Neural progenitor cell (in vitro differentiated cells): ENCODE data around the gene CTAG2. TPM values are rescaled to one million over a fixed set of nuclear protein-coding genes. Genes with fewer than 3 reads are reported as not detected.
"Not testable (repeated sequence)": the region's sequence is repeated elsewhere in the genome, so short reads cannot be mapped to it uniquely, and the experiment has no call there.

Experiments used
- DNase-seq: peaks from one replicate; pipeline ENCODE4 v3.0.0-alpha.2; 2016; ENCODE audit warnings: low spot score
- H2AFZ ChIP-seq: fragments of 200-600 bp; sonication (generic); replicated peaks from 2 replicates; pipeline ENCODE4 v1.6.1; 2016; ENCODE audit warnings: antibody characterized with exemption
- H3F3A ChIP-seq: fragments of 200-600 bp; sonication (generic); 2 replicates; pipeline ENCODE4 v1.6.1; 2016; ENCODE audit warnings: antibody characterized with exemption, low read depth
- H3K27ac ChIP-seq: fragments of 200-600 bp; sonication (generic); 2 replicates; pipeline ENCODE4 v1.5.1; 2016; ENCODE audit warnings: mild to moderate bottlenecking
- H3K27me3 ChIP-seq: fragments of 200-600 bp; sonication (generic); 2 replicates; pipeline ENCODE4 v1.6.1; 2016; ENCODE audit warnings: mild to moderate bottlenecking, moderate library complexity
- H3K36me3 ChIP-seq: fragments of 200-600 bp; sonication (generic); 2 replicates; pipeline ENCODE4 v1.5.1; 2016
- H3K4me1 ChIP-seq: fragments of 200-600 bp; sonication (generic); 2 replicates; pipeline ENCODE4 v1.6.1; 2016; ENCODE audit warnings: mixed run types
- H3K4me2 ChIP-seq: fragments of 200-600 bp; sonication (generic); 2 replicates; pipeline ENCODE4 v1.6.1; 2016
- H3K4me3 ChIP-seq: fragments of 200-600 bp; sonication (generic); 2 replicates; pipeline ENCODE4 v1.5.1; 2016
- H3K79me2 ChIP-seq: fragments of 200-600 bp; sonication (generic); 2 replicates; pipeline ENCODE4 v1.6.1; 2016; ENCODE audit warnings: low read depth
- H3K9ac ChIP-seq: fragments of 200-600 bp; sonication (generic); 2 replicates; pipeline ENCODE4 v1.6.1; 2016
- H3K9me3 ChIP-seq: fragments of 200-600 bp; sonication (generic); 2 replicates; pipeline ENCODE4 v1.5.1; 2016; ENCODE audit warnings: low read depth
- H4K20me1 ChIP-seq: fragments of 200-600 bp; sonication (generic); 2 replicates; pipeline ENCODE4 v1.6.1; 2016; ENCODE audit warnings: low read depth
- H3K27ac Mint-ChIP-seq: 3 replicates; pipeline ENCODE4 v1.8.0; 2021; ENCODE audit warnings: mixed read lengths
- H3K27me3 Mint-ChIP-seq: 2 replicates; pipeline ENCODE4 v1.8.0; 2022; ENCODE audit warnings: low read depth, mild to moderate bottlenecking, inconsistent platforms, moderate library complexity, mixed read lengths; ENCODE audit not compliant: insufficient read depth
- H3K36me3 Mint-ChIP-seq: 3 replicates; pipeline ENCODE4 v1.8.0; 2021; ENCODE audit warnings: mixed read lengths
- H3K4me1 Mint-ChIP-seq: 3 replicates; pipeline ENCODE4 v1.8.0; 2021; ENCODE audit warnings: mixed read lengths
- H3K4me3 Mint-ChIP-seq: 3 replicates; pipeline ENCODE4 v1.8.0; 2021; ENCODE audit warnings: mild to moderate bottlenecking, moderate library complexity, mixed read lengths
- H3K9me3 Mint-ChIP-seq: 3 replicates; pipeline ENCODE4 v1.8.0; 2020; ENCODE audit warnings: mixed read lengths
- EZH2 ChIP-seq: fragments of 200-600 bp; sonication (generic); IDR thresholded peaks from 2 replicates; pipeline ENCODE4 v1.6.1; 2017; ENCODE audit warnings: antibody characterized with exemption, mild to moderate bottlenecking, moderate library complexity
- EZH2phosphoT487 ChIP-seq: fragments of 200-600 bp; sonication (generic); IDR thresholded peaks from 2 replicates; pipeline ENCODE4 v1.6.1; 2017; ENCODE audit warnings: antibody characterized with exemption
- total RNA-seq: library from RNA; depleted of rRNA; stranded (reverse); fragments of >200 nt; gene quantifications from 2 replicates; pipeline ENCODE4 v1.2.3, GENCODE V29; 2015; ENCODE audit warnings: low replicate concordance
- TF ChIP-seq, protein P1 (sequence below): fragments of 200-600 bp; sonication (generic); IDR thresholded peaks from 2 replicates; pipeline ENCODE4 v1.5.1; 2017; ENCODE audit warnings: antibody characterized with exemption, mild to moderate bottlenecking

Gene CTAG2
- total RNA-seq, 1 donor from 2014 or later: not detected

DNA sequence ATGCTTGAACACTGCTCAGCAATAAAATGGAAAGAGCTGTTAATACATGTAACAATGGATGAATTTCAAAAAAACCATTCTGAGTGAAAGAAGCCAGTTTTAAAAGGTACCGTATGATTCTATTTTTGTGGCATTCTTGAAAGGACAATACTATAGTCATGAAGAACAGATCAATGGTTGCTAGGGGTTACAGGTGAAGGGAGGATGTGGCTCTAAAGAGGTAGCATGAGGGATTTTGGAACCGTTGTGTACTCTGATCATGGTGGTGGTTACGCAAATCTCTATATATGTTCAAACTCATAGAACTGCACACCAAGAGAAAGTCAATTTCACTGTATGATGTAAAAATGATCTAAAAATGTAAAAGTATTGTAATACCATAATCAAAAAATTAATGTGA lies 40.0 kb upstream of the CTAG2 start:
- Mint-ChIP-seq H3K36me3 (no peaks in the 10 kb centered on the region), H3K4me1 (no peaks in the 10 kb centered on the region), H3K27ac (no peak overlapping the region), H3K9me3 (peaks cover 3% of the 10 kb centered on the region), H3K27me3 (no peaks in the 10 kb centered on the region), H3K4me3 (no peak overlapping the region)
- H3K9ac ChIP-seq: no peak overlapping the region
- H3K9me3 ChIP-seq: peaks cover 3% of the 10 kb centered on the region
- no peaks in the 10 kb centered on the region for H3K36me3 ChIP-seq
- TF ChIP-seq EZH2phosphoT487 (no peak), EZH2 (no peak)
- TF ChIP-seq, protein P1, sequence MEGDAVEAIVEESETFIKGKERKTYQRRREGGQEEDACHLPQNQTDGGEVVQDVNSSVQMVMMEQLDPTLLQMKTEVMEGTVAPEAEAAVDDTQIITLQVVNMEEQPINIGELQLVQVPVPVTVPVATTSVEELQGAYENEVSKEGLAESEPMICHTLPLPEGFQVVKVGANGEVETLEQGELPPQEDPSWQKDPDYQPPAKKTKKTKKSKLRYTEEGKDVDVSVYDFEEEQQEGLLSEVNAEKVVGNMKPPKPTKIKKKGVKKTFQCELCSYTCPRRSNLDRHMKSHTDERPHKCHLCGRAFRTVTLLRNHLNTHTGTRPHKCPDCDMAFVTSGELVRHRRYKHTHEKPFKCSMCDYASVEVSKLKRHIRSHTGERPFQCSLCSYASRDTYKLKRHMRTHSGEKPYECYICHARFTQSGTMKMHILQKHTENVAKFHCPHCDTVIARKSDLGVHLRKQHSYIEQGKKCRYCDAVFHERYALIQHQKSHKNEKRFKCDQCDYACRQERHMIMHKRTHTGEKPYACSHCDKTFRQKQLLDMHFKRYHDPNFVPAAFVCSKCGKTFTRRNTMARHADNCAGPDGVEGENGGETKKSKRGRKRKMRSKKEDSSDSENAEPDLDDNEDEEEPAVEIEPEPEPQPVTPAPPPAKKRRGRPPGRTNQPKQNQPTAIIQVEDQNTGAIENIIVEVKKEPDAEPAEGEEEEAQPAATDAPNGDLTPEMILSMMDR: no peak
- no peak overlapping the region for H3K4me2 ChIP-seq
- no peaks in the 10 kb centered on the region for H3K4me1 ChIP-seq
- no peaks in the 10 kb centered on the region for H3K27me3 ChIP-seq
- H3F3A ChIP-seq: no peaks in the 10 kb centered on the region
- H4K20me1 ChIP-seq: no peaks in the 10 kb centered on the region
- H3K4me3 ChIP-seq: no peak overlapping the region
- no peak overlapping the region for H2AFZ ChIP-seq
- no peak overlapping the region for H3K27ac ChIP-seq
- H3K79me2 ChIP-seq: no peaks in the 10 kb centered on the region
- no peak for DNase-seq

DNA sequence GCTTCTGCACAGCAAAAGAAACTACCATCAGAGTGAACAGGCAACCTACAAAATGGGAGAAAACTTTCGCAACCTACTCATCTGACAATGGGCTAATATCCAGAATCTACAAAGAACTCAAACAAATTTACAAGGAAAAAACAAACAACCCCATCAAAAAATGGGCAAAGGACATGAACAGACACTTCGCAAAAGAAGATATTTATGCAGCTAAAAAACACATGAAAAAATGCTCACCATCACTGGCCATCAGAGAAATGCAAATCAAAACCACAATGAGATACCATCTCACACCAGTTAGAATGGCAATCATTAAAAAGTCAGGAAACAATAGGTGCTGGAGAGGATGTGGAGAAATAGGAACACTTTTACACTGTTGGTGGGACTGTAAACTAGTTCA lies 37.1 kb upstream of the CTAG2 start:
- H3K4me1 Mint-ChIP-seq, H3K4me3 Mint-ChIP-seq, H3K27ac ChIP-seq, H3K4me3 ChIP-seq, H3K9me3 Mint-ChIP-seq, H3K79me2 ChIP-seq, H3K9ac ChIP-seq, H3K4me1 ChIP-seq, H3K36me3 ChIP-seq, H3K27ac Mint-ChIP-seq, H3F3A ChIP-seq, H2AFZ ChIP-seq, H4K20me1 ChIP-seq, H3K4me2 ChIP-seq, H3K27me3 Mint-ChIP-seq, H3K36me3 Mint-ChIP-seq, DNase-seq, H3K27me3 ChIP-seq: not testable (repeated sequence)
- peaks cover 11% of the 10 kb centered on the region for H3K9me3 ChIP-seq

- not testable (repeated sequence) for H2AFZ ChIP-seq, H3K27me3 ChIP-seq, H3K4me3 Mint-ChIP-seq, H3F3A ChIP-seq, H3K4me2 ChIP-seq, DNase-seq, H3K27ac Mint-ChIP-seq, H3K4me1 ChIP-seq, H3K27ac ChIP-seq, H3K4me1 Mint-ChIP-seq, H3K79me2 ChIP-seq, H3K9ac ChIP-seq, H4K20me1 ChIP-seq, H3K36me3 Mint-ChIP-seq, H3K36me3 ChIP-seq, H3K4me3 ChIP-seq, H3K27me3 Mint-ChIP-seq
- peaks cover 26% of the 10 kb centered on the region for H3K9me3 Mint-ChIP-seq
- peaks cover 12% of the 10 kb centered on the region for H3K9me3 ChIP-seq
Measured at GRCh38 chrX:154672084-154672483, 18.7 kb upstream of the CTAG2 start.

- not testable (repeated sequence) for H3K4me1 Mint-ChIP-seq, H3K27me3 ChIP-seq, H3K36me3 Mint-ChIP-seq, H3K4me1 ChIP-seq, H3K9ac ChIP-seq, H3K4me2 ChIP-seq, H2AFZ ChIP-seq, H3K4me3 ChIP-seq, H3K27ac ChIP-seq, H3K4me3 Mint-ChIP-seq, H3K36me3 ChIP-seq, H3K27me3 Mint-ChIP-seq, H3F3A ChIP-seq, H4K20me1 ChIP-seq, DNase-seq, H3K79me2 ChIP-seq, H3K27ac Mint-ChIP-seq
- H3K9me3 Mint-ChIP-seq: peaks cover 33% of the 10 kb centered on the region
- peaks cover 12% of the 10 kb centered on the region for H3K9me3 ChIP-seq
Measured at GRCh38 chrX:154670848-154671247, 17.5 kb upstream of the CTAG2 start.

DNA sequence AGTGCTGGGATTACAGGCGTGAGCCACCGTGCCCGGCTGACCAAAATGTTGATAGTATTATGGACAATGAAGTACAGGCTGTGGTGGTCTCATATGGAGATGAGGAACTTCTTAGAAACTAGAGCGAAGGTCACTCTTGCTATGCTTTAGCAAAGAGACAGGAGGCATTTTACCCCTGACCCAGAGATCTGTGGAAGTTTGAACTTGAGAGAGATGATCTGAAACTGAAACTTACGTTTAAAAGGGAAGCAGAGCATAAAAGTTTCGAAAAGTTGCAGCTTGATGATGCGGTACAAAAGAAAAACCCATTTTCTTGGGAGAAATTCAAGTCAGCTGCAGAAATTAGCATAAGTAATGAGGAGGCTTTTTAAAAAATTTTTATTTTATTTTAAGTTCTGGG lies 8.5 kb upstream of the CTAG2 start:
- H3K9ac ChIP-seq: no peak overlapping the region
- no peak overlapping the region for H3K4me2 ChIP-seq
- Mint-ChIP-seq H3K36me3 (no peaks in the 10 kb centered on the region), H3K4me3 (no peak overlapping the region), H3K9me3 (peaks cover 27% of the 10 kb centered on the region), H3K27me3 (peaks cover 2% of the 10 kb centered on the region), H3K4me1 (no peaks in the 10 kb centered on the region), H3K27ac (no peak overlapping the region)
- no peak overlapping the region for H3K27ac ChIP-seq
- H3F3A ChIP-seq: no peaks in the 10 kb centered on the region
- H4K20me1 ChIP-seq: no peaks in the 10 kb centered on the region
- H3K36me3 ChIP-seq: no peaks in the 10 kb centered on the region
- DNase-seq: no peak
- no peaks in the 10 kb centered on the region for H3K27me3 ChIP-seq
- H2AFZ ChIP-seq: no peak overlapping the region
- no peak overlapping the region for H3K4me3 ChIP-seq
- H3K9me3 ChIP-seq: no peaks in the 10 kb centered on the region
- H3K79me2 ChIP-seq: no peaks in the 10 kb centered on the region
- H3K4me1 ChIP-seq: no peaks in the 10 kb centered on the region
- TF ChIP-seq, protein P1: no peak
- TF ChIP-seq EZH2: no peak
- no peak for TF ChIP-seq EZH2phosphoT487
